NCI-H748 treated with DMSO at 0.1 percent for 48 hours (cell line): ENCODE results near the gene NECTIN4.
"Not testable (repeated sequence)": the region's sequence is repeated elsewhere in the genome, so short reads cannot be mapped to it uniquely, and the experiment has no call there.

Experiments used
- DNase-seq: peaks from one replicate; lab custom pipeline; 2025; lab: John Stamatoyannopoulos, UW

The NECTIN4 gene

GRCh38 chr1:161089251-161089924, at the start of gene NECTIN4:
NECTIN4 (minus strand) TSS chr1:161089558; CDS start chr1:161089296, 262 bp downstream.
- no peak for DNase-seq

GRCh38 chr1:161138431-161138830, 49.1 kb upstream of the NECTIN4 start:
- DNase-seq: no peak

GRCh38 chr1:161137881-161138280, 48.5 kb upstream of the NECTIN4 start:
- DNase-seq: no peak

GRCh38 chr1:161133220-161133740, 43.9 kb upstream of the NECTIN4 start:
- DNase-seq: peak; percentile 60

- peak; percentile 91 for DNase-seq
These were observed 43.3 kb upstream of the NECTIN4 start, which contains the start of gene DEDD for GRCh38 chr1:161132410-161133219. DEDD (minus strand) TSS chr1:161132667; CDS start chr1:161124462, 8,205 bp downstream.

- no peak for DNase-seq
These were observed 42.4 kb upstream of the NECTIN4 start for GRCh38 chr1:161131523-161132409.

GRCh38 chr1:161130266-161130665, 40.9 kb upstream of the NECTIN4 start:
- no peak for DNase-seq

- no peak for DNase-seq
These were observed 39.4 kb upstream of the NECTIN4 start for GRCh38 chr1:161128591-161129420.

- no peak for DNase-seq
These were observed 38.3 kb upstream of the NECTIN4 start for GRCh38 chr1:161127649-161128048.

- DNase-seq: no peak
These were observed 33.6 kb upstream of the NECTIN4 start for GRCh38 chr1:161122967-161123366.

- DNase-seq: no peak
These were observed 32.5 kb upstream of the NECTIN4 start for GRCh38 chr1:161121834-161122233.

GRCh38 chr1:161121042-161121650, 31.8 kb upstream of the NECTIN4 start:
- no peak for DNase-seq

- no peak for DNase-seq
These were observed 29.9 kb upstream of the NECTIN4 start for GRCh38 chr1:161119092-161119903.

- peak; percentile 76 for DNase-seq
These were observed 28.6 kb upstream of the NECTIN4 start, which contains the start of the genes NIT1 and PFDN2 for GRCh38 chr1:161117759-161118581. NIT1 (plus strand) TSS chr1:161118105; CDS start chr1:161118177, 72 bp downstream. PFDN2 (minus strand) TSS chr1:161118037; CDS start chr1:161118026, 11 bp downstream.

- DNase-seq: not testable (repeated sequence)
These were observed 26.6 kb upstream of the NECTIN4 start for GRCh38 chr1:161115961-161116360.

- DNase-seq: no peak
These were observed 25.9 kb upstream of the NECTIN4 start for GRCh38 chr1:161115132-161115711.

GRCh38 chr1:161114556-161114955, 25.2 kb upstream of the NECTIN4 start:
- no peak for DNase-seq

GRCh38 chr1:161113915-161114314, 24.6 kb upstream of the NECTIN4 start:
- no peak for DNase-seq
